Measurements from ENCODE around the gene LOXL1. TPM values are rescaled to one million over a fixed set of nuclear protein-coding genes. Genes with fewer than 3 reads are reported as not detected.

The LOXL1 gene
- total and polyA plus RNA-seq, 2 of the 13 experiments (the other 11 are each of a cell fraction or from before 2014, with no cell fraction given), result 0.51 to 1.3 TPM

DNA sequence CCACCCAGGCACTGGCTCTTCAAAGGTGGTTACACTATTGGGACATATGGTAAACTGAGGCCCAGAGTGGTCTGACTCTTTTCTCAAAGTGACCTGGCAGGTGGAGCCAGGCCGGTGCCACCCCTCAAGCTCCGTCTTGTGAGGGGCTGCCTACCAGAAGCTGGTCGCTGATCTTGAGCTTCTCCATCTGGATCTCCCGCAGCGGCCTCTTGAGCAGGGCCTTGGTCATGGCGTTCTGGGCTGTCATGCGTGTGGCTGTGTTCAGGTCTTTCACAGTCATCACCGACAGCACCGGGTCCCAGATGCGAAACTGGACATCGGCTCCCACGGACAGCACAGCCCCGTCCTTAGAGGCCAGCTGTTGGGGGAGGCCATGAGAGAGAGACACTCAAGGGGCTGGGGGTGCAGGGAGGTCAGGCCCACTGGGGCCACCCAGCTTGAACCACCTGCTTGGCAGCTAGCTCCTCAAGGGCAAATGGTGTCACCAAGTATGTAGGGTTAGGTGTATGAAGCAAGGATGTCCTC is 62.2 kb downstream of the LOXL1 start:
- Histone ChIP-seq H3K27ac (ENCODE audit: extremely low read length, insufficient read depth, low read length) (no peak overlapping the region), H4K20me1 (ENCODE audit: insufficient read depth, low read length) (no peaks in the 10 kb centered on the region), H3K27me3 (ENCODE audit: control insufficient read depth in 1 of 2, insufficient read depth in 2 of 2, low read length in 2 of 2) (no peaks in the 10 kb centered on the region), H3K4me3 (replicated peaks in 1 of 3; ENCODE audit: insufficient read depth in 1 of 3, low read depth in 2 of 3, low read length in 3 of 3) (no peak overlapping the region), H3K9me3 (ENCODE audit: low read length) (no peaks in the 10 kb centered on the region), H3K79me2 (ENCODE audit: insufficient read depth, low read length) (no peaks in the 10 kb centered on the region), H2AFZ (ENCODE audit: low read length) (no peak overlapping the region), H3K9ac (ENCODE audit: insufficient read depth, low read depth, low read length) (no peak overlapping the region), H3K4me2 (ENCODE audit: low read depth, low read length) (no peak overlapping the region), H3K4me1 (ENCODE audit: insufficient read depth, low read length) (peaks cover 24% of the 10 kb centered on the region), H3K36me3 (replicated peaks in 1 of 2; ENCODE audit: control insufficient read depth in 1 of 2, insufficient read depth in 2 of 2, low read length in 2 of 2) (no peaks in the 10 kb centered on the region; a peak in 1 of 5 replicates)
- ATAC-seq (no peak), DNase-seq (ENCODE audit: low spot score) (no peak), FAIRE-seq (no peak)
- in situ Hi-C loops (cut with HindIII; ENCODE audit: extremely low pct_ligation_motif_present, low pct_unique_long_range_greater_than_20kb) (no loop called here), intact Hi-C loops (cut with micrococcal nuclease; ENCODE audit: unreplicated experiment) (no loop called here)
- ChIA-PET CTCF (ENCODE audit: low intra/inter-chr PET ratio, low total read pairs) (no interaction called here), POLR2A (no interaction called here)
- no peak for TF ChIP-seq SOX6 (IDR thresholded peaks at IDR 0.05)
- TF ChIP-seq SOX6 (CRISPR knock-in tag; IDR thresholded peaks at IDR 0.05), result no peak
- TF ChIP-seq, protein P1, sequence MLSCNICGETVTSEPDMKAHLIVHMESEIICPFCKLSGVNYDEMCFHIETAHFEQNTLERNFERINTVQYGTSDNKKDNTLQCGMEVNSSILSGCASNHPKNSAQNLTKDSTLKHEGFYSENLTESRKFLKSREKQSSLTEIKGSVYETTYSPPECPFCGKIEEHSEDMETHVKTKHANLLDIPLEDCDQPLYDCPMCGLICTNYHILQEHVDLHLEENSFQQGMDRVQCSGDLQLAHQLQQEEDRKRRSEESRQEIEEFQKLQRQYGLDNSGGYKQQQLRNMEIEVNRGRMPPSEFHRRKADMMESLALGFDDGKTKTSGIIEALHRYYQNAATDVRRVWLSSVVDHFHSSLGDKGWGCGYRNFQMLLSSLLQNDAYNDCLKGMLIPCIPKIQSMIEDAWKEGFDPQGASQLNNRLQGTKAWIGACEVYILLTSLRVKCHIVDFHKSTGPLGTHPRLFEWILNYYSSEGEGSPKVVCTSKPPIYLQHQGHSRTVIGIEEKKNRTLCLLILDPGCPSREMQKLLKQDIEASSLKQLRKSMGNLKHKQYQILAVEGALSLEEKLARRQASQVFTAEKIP (CRISPR knock-in tag; IDR thresholded peaks at IDR 0.05; ENCODE audit: borderline replicate concordance), result no peak
- no peak for TF ChIP-seq RBM22 (optimal IDR thresholded peaks at IDR 0.05; ENCODE audit: low read length)
- TF ChIP-seq HNF4G (IDR thresholded peaks at IDR 0.05; ENCODE audit: borderline replicate concordance, low read depth, low read length), result no peak
- TF ChIP-seq HNF4G (CRISPR knock-in tag; IDR thresholded peaks at IDR 0.05; ENCODE audit: borderline replicate concordance, low read depth), result no peak
- TF ChIP-seq, protein P2, sequence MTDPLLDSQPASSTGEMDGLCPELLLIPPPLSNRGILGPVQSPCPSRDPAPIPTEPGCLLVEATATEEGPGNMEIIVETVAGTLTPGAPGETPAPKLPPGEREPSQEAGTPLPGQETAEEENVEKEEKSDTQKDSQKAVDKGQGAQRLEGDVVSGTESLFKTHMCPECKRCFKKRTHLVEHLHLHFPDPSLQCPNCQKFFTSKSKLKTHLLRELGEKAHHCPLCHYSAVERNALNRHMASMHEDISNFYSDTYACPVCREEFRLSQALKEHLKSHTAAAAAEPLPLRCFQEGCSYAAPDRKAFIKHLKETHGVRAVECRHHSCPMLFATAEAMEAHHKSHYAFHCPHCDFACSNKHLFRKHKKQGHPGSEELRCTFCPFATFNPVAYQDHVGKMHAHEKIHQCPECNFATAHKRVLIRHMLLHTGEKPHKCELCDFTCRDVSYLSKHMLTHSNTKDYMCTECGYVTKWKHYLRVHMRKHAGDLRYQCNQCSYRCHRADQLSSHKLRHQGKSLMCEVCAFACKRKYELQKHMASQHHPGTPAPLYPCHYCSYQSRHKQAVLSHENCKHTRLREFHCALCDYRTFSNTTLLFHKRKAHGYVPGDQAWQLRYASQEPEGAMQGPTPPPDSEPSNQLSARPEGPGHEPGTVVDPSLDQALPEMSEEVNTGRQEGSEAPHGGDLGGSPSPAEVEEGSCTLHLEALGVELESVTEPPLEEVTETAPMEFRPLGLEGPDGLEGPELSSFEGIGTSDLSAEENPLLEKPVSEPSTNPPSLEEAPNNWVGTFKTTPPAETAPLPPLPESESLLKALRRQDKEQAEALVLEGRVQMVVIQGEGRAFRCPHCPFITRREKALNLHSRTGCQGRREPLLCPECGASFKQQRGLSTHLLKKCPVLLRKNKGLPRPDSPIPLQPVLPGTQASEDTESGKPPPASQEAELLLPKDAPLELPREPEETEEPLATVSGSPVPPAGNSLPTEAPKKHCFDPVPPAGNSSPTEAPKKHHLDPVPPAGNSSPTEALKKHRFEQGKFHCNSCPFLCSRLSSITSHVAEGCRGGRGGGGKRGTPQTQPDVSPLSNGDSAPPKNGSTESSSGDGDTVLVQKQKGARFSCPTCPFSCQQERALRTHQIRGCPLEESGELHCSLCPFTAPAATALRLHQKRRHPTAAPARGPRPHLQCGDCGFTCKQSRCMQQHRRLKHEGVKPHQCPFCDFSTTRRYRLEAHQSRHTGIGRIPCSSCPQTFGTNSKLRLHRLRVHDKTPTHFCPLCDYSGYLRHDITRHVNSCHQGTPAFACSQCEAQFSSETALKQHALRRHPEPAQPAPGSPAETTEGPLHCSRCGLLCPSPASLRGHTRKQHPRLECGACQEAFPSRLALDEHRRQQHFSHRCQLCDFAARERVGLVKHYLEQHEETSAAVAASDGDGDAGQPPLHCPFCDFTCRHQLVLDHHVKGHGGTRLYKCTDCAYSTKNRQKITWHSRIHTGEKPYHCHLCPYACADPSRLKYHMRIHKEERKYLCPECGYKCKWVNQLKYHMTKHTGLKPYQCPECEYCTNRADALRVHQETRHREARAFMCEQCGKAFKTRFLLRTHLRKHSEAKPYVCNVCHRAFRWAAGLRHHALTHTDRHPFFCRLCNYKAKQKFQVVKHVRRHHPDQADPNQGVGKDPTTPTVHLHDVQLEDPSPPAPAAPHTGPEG (CRISPR knock-in tag; IDR thresholded peaks at IDR 0.05), result no peak
- TF ChIP-seq ERF (CRISPR knock-in tag; IDR thresholded peaks at IDR 0.05), result no peak
- TF ChIP-seq, protein P3, sequence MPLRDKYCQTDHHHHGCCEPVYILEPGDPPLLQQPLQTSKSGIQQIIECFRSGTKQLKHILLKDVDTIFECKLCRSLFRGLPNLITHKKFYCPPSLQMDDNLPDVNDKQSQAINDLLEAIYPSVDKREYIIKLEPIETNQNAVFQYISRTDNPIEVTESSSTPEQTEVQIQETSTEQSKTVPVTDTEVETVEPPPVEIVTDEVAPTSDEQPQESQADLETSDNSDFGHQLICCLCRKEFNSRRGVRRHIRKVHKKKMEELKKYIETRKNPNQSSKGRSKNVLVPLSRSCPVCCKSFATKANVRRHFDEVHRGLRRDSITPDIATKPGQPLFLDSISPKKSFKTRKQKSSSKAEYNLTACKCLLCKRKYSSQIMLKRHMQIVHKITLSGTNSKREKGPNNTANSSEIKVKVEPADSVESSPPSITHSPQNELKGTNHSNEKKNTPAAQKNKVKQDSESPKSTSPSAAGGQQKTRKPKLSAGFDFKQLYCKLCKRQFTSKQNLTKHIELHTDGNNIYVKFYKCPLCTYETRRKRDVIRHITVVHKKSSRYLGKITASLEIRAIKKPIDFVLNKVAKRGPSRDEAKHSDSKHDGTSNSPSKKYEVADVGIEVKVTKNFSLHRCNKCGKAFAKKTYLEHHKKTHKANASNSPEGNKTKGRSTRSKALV (CRISPR knock-in tag; IDR thresholded peaks at IDR 0.05), result no peak
- TF ChIP-seq RBM39 (IDR thresholded peaks at IDR 0.05; ENCODE audit: low read depth, low read length, poor library complexity, severe bottlenecking), result no peak
- no peak for TF ChIP-seq FLYWCH1 (CRISPR knock-in tag; IDR thresholded peaks at IDR 0.05)
- no peak for TF ChIP-seq ZNF589 (CRISPR knock-in tag; conservative IDR thresholded peaks at IDR 0.05)
- no peak for TF ChIP-seq ZNF672 (CRISPR knock-in tag; IDR thresholded peaks at IDR 0.05)
- no TSS peak for BruUV-seq (replicated peaks)
- WGBS (ENCODE audit: low lambda C conversion rate), result 97% methylated on average over 5 of the region's 13 CpGs
